Stimulated activated CD4-positive, alpha-beta T cell treated with anti-CD3 and anti-CD28 coated beads, Interleukin-12 subunit alpha, Interleukin-12 subunit beta, amount 100 ng/mL, for 4 hours (primary cell): ENCODE data around the gene TTPAL.

Experiments used
- DNase-seq: peaks from one replicate; pipeline ENCODE4 v3.0.0-alpha.2; 2020

The TTPAL gene

DNA sequence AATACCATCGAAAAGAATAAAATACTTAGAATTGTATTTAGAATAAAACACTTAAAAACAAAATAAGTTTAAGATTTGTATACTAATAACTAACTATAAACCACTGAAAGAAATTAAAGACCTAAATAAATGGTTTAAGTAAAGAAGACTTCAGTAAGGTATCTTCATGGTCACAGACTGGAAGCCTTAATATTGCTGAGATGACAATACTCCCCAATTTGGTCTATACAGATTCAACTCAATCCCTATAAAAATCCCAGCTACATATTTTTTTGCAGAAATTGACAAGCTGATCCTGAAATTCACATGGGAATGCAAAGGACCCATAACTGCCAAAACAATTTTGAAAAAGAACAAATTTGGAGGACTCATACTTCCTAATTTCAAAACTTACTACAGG, 27.3 kb downstream of the TTPAL start:
- DNase-seq = no peak

DNA sequence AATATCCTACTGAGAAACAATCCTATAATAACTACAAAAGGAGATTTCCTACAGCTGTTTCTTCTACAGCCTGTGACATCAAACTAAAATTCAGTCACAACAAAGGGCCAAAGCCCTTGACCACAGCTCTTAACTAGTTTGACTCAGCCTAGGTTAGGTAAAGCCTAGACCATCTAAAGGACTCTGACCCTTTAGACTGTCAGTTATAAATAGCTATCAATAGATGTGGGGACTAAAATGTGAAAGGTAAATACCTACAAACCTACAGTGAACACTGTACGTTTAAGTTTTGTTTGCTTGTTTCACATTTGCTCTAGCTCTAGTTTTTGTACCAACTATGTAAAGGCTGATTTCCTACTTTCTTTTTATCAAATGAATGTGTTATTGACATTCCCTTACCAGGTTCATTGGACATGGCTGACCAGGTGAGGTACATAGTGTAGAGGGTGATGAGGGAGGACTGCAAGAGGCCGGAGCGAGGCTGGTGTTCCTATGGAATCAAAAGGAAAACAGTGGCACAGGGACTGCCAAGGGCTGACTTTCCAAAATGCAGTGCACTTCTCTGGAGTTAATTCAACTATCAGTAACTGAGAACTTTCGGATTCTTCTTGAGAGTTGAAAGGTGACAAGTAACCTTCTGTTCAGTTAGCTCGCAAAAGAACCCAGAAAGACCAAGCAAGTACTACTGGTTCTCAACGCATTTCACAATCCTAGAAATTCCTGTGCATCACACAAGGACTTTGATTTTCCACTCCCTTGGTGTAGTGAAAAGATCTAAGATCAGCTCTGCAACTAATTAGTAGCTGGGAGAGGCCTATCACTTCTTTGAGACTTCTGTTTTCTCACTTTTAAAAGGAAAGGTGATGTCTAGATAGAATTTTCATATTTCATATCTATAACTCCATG, 29.0 kb downstream of the TTPAL start:
- no peak for DNase-seq

DNA sequence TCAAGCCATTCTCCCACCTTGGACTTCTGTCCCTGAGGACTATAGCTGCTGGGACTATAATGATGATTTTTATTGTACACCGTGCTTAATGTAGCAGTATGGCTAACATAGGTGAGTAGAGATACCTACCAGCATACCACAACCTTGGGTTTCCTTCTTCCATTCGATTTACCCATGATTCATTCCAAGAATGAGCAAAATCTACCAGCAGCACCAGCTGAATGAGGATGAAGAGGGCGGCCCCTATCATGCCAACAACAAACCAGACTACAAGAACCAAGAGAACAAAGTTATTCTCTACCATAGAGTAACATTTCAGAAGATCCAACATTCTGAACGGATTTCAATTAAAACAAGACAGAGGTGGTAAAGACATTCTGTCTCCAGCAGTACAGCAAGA, 34.1 kb downstream of the TTPAL start:
- no peak for DNase-seq

DNA sequence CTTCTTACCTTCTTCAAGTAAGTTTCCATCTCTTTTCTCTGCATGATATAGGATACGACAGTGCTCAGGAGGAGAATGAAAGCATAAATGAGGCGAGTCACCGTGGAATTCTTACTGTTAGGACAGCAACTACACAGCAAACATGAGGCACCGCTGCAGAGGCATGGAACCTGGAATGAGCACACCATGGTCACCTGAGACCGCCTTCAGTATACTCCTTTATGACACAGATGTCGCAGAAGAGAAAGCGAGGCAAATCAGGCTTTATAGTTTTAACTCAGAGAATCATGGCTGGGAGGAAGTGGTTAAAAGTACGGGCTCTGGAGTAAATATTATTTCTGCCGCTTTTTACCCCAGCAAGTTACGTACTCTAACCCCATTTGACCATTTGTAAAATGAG, 38.2 kb downstream of the TTPAL start:
- DNase-seq = no peak

DNA sequence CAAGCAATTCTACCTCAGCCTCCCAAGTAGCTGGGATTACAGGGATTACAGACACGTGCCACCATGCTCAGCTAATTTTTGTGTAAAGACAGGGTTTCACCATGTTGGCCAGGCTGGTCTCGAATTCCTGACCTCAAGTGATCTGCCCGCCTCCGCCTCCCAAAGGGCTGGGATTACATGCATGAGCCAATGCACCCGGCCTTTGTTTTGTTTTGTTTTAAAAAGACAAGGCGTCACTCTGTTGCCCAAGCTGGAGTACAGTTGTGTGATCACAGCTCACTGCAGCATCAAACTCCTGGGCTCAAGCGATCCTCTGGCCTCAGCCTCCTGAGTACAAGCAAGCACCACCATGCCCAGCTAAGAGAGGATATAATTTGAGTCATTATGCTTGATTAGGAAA, 40.8 kb downstream of the TTPAL start:
- DNase-seq = no peak

DNA sequence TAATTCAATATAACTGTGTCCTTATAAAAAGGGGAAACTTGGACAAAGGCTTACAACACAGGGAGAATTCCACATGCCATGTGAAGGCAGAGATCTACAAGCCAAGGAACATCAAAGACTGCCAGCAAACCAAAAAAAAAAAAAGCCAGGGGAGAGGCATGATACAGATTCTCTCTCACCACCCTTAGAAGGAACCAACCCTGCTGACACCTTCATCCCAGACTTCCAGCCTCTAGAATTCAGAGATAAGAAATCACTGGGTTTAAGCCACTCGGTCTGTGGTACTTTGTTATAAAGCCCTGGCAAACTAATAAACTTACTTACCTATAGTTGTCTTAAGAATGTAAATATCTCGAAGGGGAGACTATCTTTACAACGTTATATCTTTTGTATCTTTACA, 41.8 kb downstream of the TTPAL start:
- no peak for DNase-seq

DNA sequence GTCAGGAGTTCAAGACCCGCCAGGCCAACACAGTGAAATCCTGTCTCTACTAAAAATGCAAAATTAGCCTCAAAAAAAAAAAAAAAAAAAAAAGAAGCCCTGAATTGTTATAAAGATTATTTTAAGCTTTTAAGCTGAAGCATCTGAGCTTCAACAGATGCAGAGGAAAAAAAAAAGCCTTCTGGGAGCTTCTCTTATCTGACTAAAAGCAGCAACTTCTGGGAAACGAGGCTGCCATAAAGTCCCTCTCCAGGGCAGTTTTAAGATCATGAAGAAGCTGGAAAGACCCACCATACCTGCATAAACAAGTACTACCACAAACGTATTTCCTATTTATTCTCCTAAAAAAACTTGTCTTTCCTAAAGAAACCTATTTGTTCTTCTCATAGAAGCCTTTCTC, 42.6 kb downstream of the TTPAL start:
- DNase-seq = no peak

DNA sequence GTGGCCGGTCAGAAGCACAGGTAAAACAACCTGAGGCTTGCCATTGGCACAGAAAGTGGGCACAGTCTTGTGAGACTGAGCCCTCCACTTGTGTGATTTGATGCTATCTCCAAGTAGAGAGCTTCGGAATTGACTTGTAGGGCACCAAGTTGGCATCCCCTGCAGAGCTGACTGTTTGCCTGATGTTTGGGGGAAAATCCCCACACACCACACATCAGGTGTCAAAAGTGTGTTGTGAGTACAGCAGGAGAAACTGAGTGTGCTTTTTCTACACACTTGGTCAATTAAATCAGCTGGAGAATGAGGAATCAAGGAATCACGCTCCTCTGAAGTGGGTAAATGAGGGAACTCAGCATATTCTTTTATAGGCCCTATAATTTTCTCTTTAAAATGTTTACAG, 45.2 kb downstream of the TTPAL start:
- DNase-seq = no peak

DNA sequence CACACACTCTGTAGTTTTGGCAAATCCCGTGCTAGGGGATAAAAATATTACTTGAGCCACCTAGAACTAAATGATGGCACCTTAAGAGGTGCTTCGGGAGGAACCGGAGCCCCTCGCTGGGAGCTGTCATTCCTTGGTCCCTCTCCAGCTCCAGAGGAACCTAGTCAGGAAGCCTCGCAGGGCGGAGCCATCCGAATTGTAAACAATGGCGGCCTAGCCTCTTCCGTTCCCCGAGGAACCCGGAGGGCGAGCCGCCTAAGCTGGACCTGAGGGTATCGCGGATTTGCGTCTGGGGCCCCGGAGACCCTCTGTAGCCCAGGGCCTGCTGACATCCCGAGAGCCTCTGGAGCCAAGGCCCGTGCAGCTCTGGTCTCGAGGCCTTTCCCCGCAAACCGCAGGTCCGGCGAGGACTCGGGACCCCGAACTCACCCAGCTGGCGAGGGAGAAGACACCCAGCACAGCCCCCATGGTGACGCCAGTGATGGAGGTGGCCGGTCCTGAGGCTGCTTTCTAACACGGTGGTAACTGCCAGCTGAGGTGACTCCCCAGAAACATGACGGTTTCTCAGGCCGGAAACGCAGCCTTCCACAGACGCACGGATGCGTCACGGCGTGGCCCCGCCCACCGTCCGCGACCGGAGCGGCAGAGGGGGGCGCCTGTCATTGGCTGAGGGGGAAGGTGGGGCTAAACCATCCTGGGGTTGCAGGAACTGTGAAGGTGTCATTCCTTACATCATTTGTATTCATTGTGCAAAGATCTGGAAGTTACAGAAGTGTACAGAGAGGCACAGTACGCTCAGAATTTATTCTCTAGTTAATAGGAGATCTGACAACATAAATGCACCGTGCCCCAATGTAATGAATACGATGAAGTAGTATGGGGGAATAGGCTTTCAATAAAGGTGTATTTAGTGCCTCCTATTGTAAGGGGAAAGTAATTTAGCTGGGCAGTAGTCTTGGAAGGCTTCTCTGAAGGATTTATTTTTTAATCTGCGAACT, 46.1 kb downstream of the TTPAL start, which contains the start of gene SERINC3:
SERINC3 (minus strand) TSS at position 587 of the 998 bp plus-strand sequence; CDS start at position 468, 119 bp downstream.
- DNase-seq = peak; percentile 95

DNA sequence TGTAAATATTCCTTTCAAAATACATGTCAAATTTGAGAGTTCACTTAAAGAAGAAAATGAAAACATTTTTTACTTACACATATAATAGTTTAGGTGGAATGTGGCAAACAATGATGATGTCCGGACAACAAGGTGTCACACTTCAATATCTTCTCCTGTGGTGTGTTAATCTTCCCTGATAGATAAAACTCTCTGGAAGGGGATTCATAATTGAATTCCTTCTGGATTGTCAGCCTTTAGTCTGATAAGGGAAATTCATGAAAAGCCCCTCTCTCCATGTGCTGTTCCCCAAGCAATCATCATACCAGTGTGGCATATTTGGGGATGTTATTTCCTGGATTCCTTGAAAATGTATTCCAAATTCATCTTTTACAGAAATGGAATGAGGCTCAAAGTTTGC, 47.2 kb downstream of the TTPAL start:
- no peak for DNase-seq

DNA sequence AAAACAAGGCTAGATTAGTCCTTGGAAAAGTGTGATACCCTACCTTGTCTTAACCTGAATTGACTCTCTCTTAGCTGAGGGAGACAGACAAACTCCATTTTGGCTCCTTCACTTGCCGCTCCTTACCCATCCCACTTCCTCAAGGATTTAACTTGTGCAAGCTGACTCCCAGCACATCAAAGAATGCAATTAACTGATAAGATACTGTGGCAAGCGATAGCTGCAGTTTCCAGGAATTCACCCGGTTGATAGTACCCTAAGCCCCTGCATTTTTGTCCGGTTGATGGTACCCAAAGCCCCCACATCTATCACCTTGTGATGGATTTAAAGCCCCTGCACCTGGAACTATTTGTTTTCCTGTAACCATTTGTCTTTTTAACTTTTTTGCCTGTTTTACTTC, 48.1 kb downstream of the TTPAL start:
- no peak for DNase-seq

DNA sequence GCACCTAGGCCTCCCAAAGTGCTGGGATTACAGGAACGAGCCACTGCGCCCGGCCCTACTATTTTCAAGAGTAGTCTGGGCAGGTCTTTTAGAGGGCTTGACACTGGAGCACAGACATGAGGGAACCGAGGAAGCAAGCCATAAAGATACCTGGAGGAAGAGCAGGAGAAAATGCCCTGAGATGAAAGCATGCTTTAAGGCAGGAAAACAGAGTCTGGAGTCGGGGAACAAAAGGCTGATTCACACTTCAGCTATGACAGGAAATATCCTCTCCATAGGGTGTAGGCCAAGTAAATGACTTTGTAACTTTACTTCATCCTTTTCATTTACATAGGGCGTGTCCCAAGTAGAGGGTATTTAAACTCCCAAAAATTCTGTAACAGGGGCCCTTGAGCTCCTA, 50.5 kb downstream of the TTPAL start:
- no peak for DNase-seq

DNA sequence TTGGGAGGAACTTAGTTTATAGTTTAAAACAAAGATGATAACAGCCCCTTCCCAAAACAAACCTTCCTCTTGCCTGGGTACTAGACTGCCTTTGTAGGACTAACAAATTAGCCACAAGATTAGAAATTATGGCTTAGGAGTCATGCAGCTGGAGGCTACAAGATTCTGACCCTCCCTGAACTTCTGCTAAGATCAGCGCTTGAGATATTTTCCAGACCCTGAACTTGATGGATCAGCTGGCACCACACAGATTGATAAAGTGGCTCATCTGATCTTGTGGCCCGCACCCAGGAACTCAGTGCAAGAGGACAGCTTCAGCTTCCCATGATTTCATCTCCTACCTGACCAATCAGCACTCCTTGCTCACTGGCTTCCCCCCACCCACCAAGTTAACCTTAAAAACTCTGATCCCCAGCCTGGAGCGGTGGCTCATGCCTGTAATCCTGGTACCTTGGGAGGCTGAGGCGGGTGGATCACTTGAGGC, 52.1 kb downstream of the TTPAL start:
- no peak for DNase-seq

DNA sequence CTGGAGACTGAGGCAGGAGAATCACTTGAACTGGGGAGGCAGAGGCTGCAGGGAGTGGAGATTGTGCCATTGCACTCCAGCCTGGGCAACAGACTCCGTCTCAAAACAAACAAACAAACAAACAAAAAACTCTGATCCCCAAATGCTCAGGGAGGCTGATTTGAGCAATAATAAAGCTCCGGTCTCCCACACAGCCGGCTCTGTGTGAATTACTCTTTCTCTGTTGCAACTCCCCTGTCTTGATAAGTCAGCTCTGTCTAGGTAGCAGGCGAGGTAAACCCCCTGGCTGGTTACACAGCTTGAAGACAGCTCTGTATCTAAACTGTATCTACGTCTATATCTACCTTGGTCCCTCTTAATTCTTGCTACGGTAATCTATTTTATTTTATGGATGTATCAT, 52.6 kb downstream of the TTPAL start:
- DNase-seq = no peak

DNA sequence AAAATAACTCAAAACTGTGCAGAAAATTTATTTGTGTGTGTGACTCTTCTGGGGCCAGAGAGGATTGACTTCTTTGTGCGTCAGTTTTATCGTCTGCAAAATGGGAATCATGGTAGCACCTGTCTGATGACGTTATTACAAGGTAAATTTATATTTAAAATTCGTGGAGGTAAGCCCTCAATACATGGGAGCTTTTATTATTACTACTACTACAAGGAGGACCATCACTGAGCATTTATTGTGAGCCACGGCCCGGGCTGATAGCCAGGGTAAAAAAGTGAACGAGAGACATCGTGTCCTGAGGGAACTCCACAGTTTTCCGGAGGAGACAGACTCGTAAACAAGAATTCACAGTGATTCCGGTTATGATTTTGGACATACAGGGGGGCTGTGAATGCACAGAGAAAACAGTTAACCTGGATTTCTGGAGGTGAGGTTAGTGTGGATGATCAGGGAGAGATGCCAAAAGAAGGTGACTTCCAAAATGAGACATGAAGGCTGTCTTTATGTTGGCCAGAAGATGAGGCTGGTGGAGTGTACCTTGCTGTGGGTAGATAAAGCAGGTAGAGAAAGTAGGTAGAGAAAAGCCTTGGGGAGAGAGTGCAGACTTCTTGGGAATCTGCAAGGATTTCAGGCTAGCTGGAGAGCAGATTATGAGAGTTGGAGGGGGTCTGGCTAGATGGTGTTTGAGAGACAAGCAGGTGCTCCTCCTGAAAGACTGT, 56.7 kb downstream of the TTPAL start:
- DNase-seq = no peak

DNA sequence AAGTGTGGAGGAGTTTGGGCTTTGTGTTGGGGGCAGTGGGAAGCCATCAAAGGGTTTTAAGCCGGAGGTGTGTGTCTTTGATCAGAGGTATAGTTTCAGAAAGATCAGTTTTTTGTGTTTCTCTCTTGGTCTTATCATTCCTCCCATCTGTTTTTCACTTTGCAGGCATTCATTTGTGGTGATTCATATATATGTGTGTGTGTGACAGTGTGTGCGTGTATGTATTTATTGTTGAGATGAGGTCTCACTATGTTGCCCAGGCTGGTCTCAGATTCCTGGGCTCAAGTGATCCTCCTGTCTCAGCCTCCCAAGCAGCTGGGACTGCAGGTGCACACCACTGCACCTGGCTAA, 57.3 kb downstream of the TTPAL start:
- no peak for DNase-seq

DNA sequence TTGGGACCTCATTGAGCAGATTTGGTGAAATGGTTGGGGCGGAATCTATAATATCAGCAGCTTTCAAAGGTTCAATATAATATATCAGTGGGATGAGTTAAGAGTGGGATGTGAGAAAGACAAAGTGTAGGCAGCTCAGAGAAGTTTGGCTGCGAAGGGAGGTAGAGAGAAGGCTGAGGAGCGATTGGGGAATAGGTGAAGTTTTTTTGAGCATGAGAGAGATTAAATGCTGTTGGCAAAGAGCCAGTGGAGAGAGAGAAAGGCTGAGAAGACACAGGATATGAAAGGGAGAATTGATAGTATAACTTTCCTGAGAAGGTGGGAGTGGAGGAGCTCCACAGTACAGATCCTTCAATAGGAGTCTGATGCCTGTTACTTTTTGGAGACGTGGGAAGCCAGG, 58.3 kb downstream of the TTPAL start:
- no peak for DNase-seq

DNA sequence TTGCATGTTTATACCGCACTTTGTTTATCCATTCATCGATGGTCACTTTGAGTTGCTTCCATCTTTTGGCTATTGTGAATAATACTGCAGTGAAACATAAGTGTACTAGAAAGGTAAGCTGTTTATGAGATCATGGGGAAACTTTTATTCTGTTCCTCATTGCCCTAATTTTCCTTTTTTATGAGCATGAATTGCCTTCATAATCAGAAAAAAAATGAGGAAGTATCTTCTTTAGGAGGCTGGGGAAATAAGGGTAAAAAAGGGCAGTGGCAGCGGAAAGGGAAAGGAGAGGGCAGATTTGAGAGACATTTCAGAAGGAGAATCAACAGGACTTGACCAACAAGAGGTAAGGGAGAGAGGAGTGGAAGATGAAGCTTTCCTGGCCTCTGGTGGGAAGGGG, 60.5 kb downstream of the TTPAL start:
- no peak for DNase-seq

DNA sequence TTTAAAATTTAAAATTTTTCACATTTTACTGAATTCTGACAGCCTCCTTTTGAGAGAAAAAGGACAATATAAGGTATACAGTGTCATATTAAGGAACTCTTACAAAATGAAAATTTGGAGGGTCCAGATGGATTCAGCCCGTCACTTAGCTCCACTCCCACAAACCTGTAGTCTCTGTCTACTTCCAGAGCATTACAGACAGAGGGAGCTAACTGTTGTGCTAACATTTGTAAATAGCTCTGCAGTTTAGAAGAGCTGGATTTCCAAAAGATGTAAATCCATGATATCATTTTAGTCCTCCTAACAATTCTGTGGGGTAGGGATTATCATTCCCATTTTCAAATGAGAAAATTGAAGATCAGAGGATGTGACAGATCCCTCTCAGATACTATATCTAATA, 62.3 kb downstream of the TTPAL start:
- DNase-seq = no peak

DNA sequence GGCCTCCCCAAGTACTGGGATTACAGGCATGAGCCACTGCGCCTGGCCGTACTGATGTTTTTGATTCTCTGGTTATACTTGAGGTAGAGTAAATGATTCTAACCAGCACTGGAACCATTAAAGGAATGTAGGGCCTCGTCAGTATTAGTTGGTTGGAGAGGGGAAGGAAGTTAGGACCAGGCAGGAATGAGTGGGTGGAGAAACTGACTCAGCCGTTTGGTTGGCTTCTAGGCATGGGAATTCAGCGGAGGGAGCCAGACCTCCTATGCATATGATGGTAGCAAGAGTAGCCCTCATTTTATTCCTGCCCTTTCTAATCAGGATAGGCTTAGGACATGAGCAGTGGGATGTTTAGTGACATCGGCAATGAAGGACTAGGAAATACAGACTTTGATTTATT, 65.2 kb downstream of the TTPAL start:
- no peak for DNase-seq

DNA sequence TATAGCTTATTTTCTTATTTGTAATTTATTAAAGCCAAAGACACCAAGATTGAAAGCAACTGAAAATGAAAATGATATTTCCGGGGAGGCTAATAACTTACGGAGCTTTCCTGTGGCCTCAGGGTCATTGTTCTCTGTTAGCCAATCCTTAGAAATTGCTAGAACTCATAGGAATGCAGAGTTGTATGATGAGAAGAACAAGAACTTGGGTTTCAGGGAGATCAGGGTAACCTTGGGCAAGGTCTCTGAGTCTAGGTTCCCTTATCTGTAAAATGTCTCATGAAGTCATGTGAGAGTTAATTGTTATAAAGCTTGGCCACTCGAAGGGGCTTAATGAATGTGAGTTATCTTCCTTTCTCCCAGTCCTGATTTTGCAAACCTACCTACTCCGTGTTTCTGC, 66.3 kb downstream of the TTPAL start:
- DNase-seq = no peak

DNA sequence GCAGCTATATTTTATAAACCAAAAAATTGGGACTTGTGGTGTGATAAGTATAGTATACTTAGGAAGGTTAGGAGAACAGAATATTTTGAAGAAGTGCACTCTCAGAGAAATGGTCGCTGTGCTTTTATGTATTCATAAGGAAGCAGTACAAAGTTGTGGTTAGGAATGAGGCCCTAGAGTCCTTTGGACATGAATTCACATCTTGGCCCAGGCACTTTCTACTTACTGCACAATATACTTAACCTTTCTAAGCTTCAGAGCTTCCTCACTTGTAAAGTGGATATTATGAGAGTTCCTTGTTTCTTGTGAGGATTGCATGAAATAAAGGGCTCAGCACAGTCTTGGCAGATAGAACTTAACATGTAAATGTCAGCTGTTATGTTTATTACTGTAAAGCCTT, 67.2 kb downstream of the TTPAL start:
- DNase-seq = no peak

DNA sequence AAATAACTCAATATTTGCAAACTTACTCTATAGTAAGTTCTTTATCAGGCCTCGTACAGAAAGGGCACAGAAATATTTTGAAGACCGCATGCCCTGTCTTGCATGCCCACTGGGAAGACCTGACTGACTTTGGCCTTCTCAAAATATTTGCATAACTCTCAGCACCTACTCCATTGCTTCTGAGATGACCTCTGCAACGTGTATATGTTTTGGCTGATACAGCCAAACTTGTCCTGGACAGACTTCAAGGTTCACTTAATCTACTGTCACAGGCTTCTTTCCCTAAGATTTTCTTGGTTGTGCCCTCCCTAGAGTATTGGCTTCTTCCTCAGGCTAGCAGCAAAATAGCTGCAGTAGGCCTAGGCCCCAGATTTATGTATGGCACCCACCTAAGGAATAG, 67.7 kb downstream of the TTPAL start:
- no peak for DNase-seq
